H1 (cell line): ENCODE results near the gene CD96. TPM values are rescaled to one million over a fixed set of nuclear protein-coding genes. Genes with fewer than 3 reads are reported as not detected.
A peak's percentile ranks its signal among the peaks of the same experiment; 100 is the strongest.

Experiments
- CTCF ChIA-PET: fragments of 300-600 bp; sonication (Branson Sonifier 250); formaldehyde crosslinking; loops from one replicate; lab custom pipeline; 2021; ENCODE audit not compliant: partially characterized antibody; lab: Charles Lee
- POLR2A ChIA-PET: fragments of 300-600 bp; sonication (Branson Sonifier 250); formaldehyde crosslinking; loops from one replicate; lab custom pipeline; 2021; ENCODE audit warnings: inconsistent platforms; ENCODE audit not compliant: partially characterized antibody; lab: Charles Lee
- DNase-seq, 2 experiments: peaks; one replicate each; pipeline versions ENCODE4 v3.0.0 to v3.0.0-alpha.2; 2010 to 2022; ENCODE audit warnings: low spot score in 2 of 2, low read depth in 1 of 2, mixed read lengths in 1 of 2
- FAIRE-seq: peaks from 2 replicates; lab custom pipeline; 2011; peaks lifted over from hg19 to GRCh38; lab: Jason Lieb, UNC
- H2AFZ ChIP-seq: 2 replicates; pipeline ENCODE4 v1.8.1; 2012; ENCODE audit warnings: low read length, inconsistent platforms
- H2AK5ac ChIP-seq: 2 replicates; pipeline ENCODE4 v1.6.1; 2013; ENCODE audit warnings: low read depth, low read length
- H2BK120ac ChIP-seq: replicated peaks from 2 replicates; pipeline ENCODE3; 2013; ENCODE audit warnings: low read depth, low read length, inconsistent platforms
- H2BK12ac ChIP-seq: 2 replicates; pipeline ENCODE4 v1.6.1; 2013; ENCODE audit warnings: low read depth, low read length
- H2BK15ac ChIP-seq: 2 replicates; pipeline ENCODE4 v1.6.1; 2013; ENCODE audit warnings: low read length
- H2BK20ac ChIP-seq: 2 replicates; pipeline ENCODE4 v1.6.1; 2013; ENCODE audit warnings: low read length
- H2BK5ac ChIP-seq: 2 replicates; pipeline ENCODE4 v1.6.1; 2013; ENCODE audit warnings: low read depth, low read length
- H3K14ac ChIP-seq: 2 replicates; pipeline ENCODE4 v1.6.1; 2013; ENCODE audit warnings: inconsistent platforms; ENCODE audit not compliant: insufficient read length
- H3K18ac ChIP-seq: 2 replicates; pipeline ENCODE4 v1.6.1; 2013; ENCODE audit warnings: low read length; ENCODE audit errors: extremely low read depth
- H3K23ac ChIP-seq: 2 replicates; pipeline ENCODE4 v1.6.1; 2013; ENCODE audit warnings: inconsistent platforms; ENCODE audit not compliant: insufficient read length
- H3K23me2 ChIP-seq: 2 replicates; pipeline ENCODE4 v1.6.1; 2013; ENCODE audit warnings: low read depth, low read length
- H3K27ac ChIP-seq: 2 replicates; pipeline ENCODE4 v1.6.1; 2011; ENCODE audit warnings: low read depth, low read length, inconsistent platforms
- H3K27me3 ChIP-seq, 4 experiments: replicated peaks in 1 of 4; 1 replicate in 1 of 4; 2 replicates in 3 of 4; pipeline versions ENCODE4 v1.6.1 to v1.8.1; 2011 to 2013; ENCODE audit warnings: low read length in 3 of 4, mild to moderate bottlenecking in 3 of 4, inconsistent platforms in 2 of 4, mixed read lengths in 2 of 4, moderate library complexity in 1 of 4; ENCODE audit not compliant: control insufficient read depth in 3 of 4, insufficient read depth in 3 of 4; ENCODE audit errors: extremely low read depth in 1 of 4
- H3K36me3 ChIP-seq, 4 experiments: 2 replicates each; pipeline versions ENCODE4 v1.6.1 to v1.8.1; 2011 to 2013; ENCODE audit warnings: mild to moderate bottlenecking in 4 of 4, low read length in 3 of 4, moderate library complexity in 2 of 4, control low read depth in 1 of 4, inconsistent platforms in 1 of 4; ENCODE audit not compliant: insufficient read depth in 4 of 4, control insufficient read depth in 2 of 4
- H3K4ac ChIP-seq: replicated peaks from 2 replicates; pipeline ENCODE3; 2013; ENCODE audit warnings: low read length, low read depth, mixed read lengths, inconsistent platforms; ENCODE audit not compliant: insufficient read length
- H3K4me1 ChIP-seq, 4 experiments: replicated peaks in 1 of 4; 1 replicate in 1 of 4; 2 replicates in 3 of 4; pipeline versions ENCODE4 v1.6.1 to v1.8.1; 2011 to 2013; ENCODE audit warnings: low read length in 3 of 4, inconsistent platforms in 2 of 4, mixed read lengths in 1 of 4; ENCODE audit not compliant: insufficient read depth in 4 of 4, control insufficient read depth in 3 of 4
- H3K4me2 ChIP-seq, 2 experiments: 2 replicates each; pipeline versions ENCODE4 v1.6.1 to v1.8.1; 2011 to 2013; ENCODE audit warnings: low read depth in 2 of 2, low read length in 2 of 2, control low read depth in 1 of 2, inconsistent platforms in 1 of 2, mild to moderate bottlenecking in 1 of 2; ENCODE audit not compliant: insufficient read depth in 1 of 2
- H3K4me3 ChIP-seq, 4 experiments: fragments of 200-600, 300-600 bp in 1 of 4; sonication (generic), shearing (Covaris generic), sonication (Bioruptor Twin) in 1 of 4; 2 replicates each; pipeline versions ENCODE4 v1.5.1 to v1.8.1; 2011 to 2016; ENCODE audit warnings: low read length in 4 of 4, low read depth in 3 of 4, control low read depth in 2 of 4, inconsistent platforms in 2 of 4, mild to moderate bottlenecking in 2 of 4, mixed read lengths in 1 of 4, moderate library complexity in 1 of 4; ENCODE audit not compliant: insufficient read depth in 2 of 4; ENCODE audit errors: extremely low read depth in 1 of 4
- H3K56ac ChIP-seq: replicated peaks from 2 replicates; pipeline ENCODE3; 2013; ENCODE audit warnings: low read depth, mild to moderate bottlenecking, mixed read lengths, low read length, inconsistent platforms; ENCODE audit not compliant: insufficient read length
- H3K79me1 ChIP-seq: 2 replicates; pipeline ENCODE4 v1.6.1; 2013; ENCODE audit warnings: low read depth, low read length, control low read depth
- H3K79me2 ChIP-seq, 2 experiments: 2 replicates each; pipeline versions ENCODE4 v1.6.1 to v1.8.1; 2012 to 2013; ENCODE audit warnings: low read length in 2 of 2, mild to moderate bottlenecking in 2 of 2, inconsistent platforms in 1 of 2; ENCODE audit not compliant: insufficient read depth in 2 of 2, control insufficient read depth in 1 of 2
- H3K9ac ChIP-seq, 4 experiments: replicated peaks in 1 of 4; 1 replicate in 1 of 4; 2 replicates in 3 of 4; pipeline versions ENCODE4 v1.6.1 to v1.8.1; 2011 to 2013; ENCODE audit warnings: low read depth in 3 of 4, low read length in 3 of 4, control low read depth in 2 of 4, mild to moderate bottlenecking in 2 of 4, moderate library complexity in 2 of 4, inconsistent platforms in 1 of 4; ENCODE audit errors: extremely low read depth in 1 of 4
- H3K9me3 ChIP-seq, 2 experiments: 2 replicates each; pipeline versions ENCODE4 v1.6.1 to v1.8.1; 2012 to 2013; ENCODE audit warnings: mild to moderate bottlenecking in 2 of 2, moderate library complexity in 2 of 2, control low read depth in 1 of 2, inconsistent platforms in 1 of 2, low read depth in 1 of 2, low read length in 1 of 2, mixed read lengths in 1 of 2; ENCODE audit not compliant: insufficient read depth in 2 of 2
- H4K20me1 ChIP-seq, 2 experiments: replicated peaks in 1 of 2; 2 replicates each; pipeline versions ENCODE3 to v1.8.1; 2011 to 2013; ENCODE audit warnings: inconsistent platforms in 2 of 2, low read length in 2 of 2, mild to moderate bottlenecking in 1 of 2; ENCODE audit not compliant: insufficient read depth in 2 of 2, control insufficient read depth in 1 of 2
- H4K5ac ChIP-seq: 2 replicates; pipeline ENCODE4 v1.6.1; 2013; ENCODE audit warnings: low read length, low read depth, mixed read lengths, inconsistent platforms; ENCODE audit not compliant: insufficient read length
- H4K8ac ChIP-seq: 2 replicates; pipeline ENCODE4 v1.8.0; 2013; ENCODE audit warnings: mild to moderate bottlenecking, moderate library complexity, low read length, inconsistent platforms; ENCODE audit not compliant: insufficient read depth; ENCODE audit errors: extremely low read depth
- H4K91ac ChIP-seq: replicated peaks from 2 replicates; pipeline ENCODE3; 2013; ENCODE audit warnings: low read length, mixed read lengths, inconsistent platforms; ENCODE audit not compliant: insufficient read length
- ASH2L ChIP-seq: fragments of 200-600, 300-600 bp; sonication (generic); IDR thresholded peaks from one replicate; pipeline ENCODE4 v1.7.1; 2017; ENCODE audit warnings: low read length
- ATF3 ChIP-seq: IDR thresholded peaks from 2 replicates; pipeline ENCODE4 v1.6.1; 2011; ENCODE audit warnings: low read depth, mild to moderate bottlenecking, low read length; ENCODE audit not compliant: insufficient read depth
- BACH1 ChIP-seq: IDR thresholded peaks from 2 replicates; pipeline ENCODE4 v1.6.1; 2012; ENCODE audit warnings: low read length, improper control_type of control experiment
- CHD2 ChIP-seq: IDR thresholded peaks from 2 replicates; pipeline ENCODE4 v1.6.1; 2012; ENCODE audit warnings: low read length, improper control_type of control experiment
- CTBP2 ChIP-seq: IDR thresholded peaks from 2 replicates; pipeline ENCODE4 v1.7.0; 2011; ENCODE audit warnings: borderline replicate concordance, mild to moderate bottlenecking, moderate library complexity, mixed read lengths, low read length; ENCODE audit not compliant: insufficient read depth, insufficient read length
- HDAC6 ChIP-seq: IDR thresholded peaks from one replicate; pipeline ENCODE4 v1.7.1; 2012; ENCODE audit warnings: low read depth, mild to moderate bottlenecking, inconsistent platforms, low read length, moderate library complexity
- PHF8 ChIP-seq: fragments of 200-600 bp; sonication (generic); conservative IDR thresholded peaks from 2 replicates; pipeline ENCODE4 v1.7.1; 2012; ENCODE audit warnings: low read depth, mild to moderate bottlenecking, inconsistent platforms, low read length, moderate library complexity
- RAD21 ChIP-seq, 2 experiments: IDR thresholded peaks in 1 of 2; conservative IDR thresholded peaks in 1 of 2; 2 replicates each; pipeline ENCODE4 v1.6.1; 2011; ENCODE audit warnings: low read depth in 2 of 2, low read length in 2 of 2, improper control_type of control experiment in 1 of 2, inconsistent platforms in 1 of 2, mild to moderate bottlenecking in 1 of 2, moderate library complexity in 1 of 2
- SRF ChIP-seq: IDR thresholded peaks from 2 replicates; pipeline ENCODE4 v1.6.1; 2011; ENCODE audit warnings: mild to moderate bottlenecking, low read depth, low read length, moderate library complexity
- YY1 ChIP-seq: IDR thresholded peaks from 2 replicates; pipeline ENCODE4 v1.6.1; 2011; ENCODE audit warnings: low read depth, mild to moderate bottlenecking, low read length
- WGBS, 2 experiments: shearing (Covaris generic) in 1 of 2; methylation state at CpG; one replicate each; pipeline versions ENCODE4 v1.1.6 to v1.1.7; 2013 to 2015; ENCODE audit warnings: low lambda C conversion rate in 2 of 2, mixed read lengths in 2 of 2, inconsistent platforms in 1 of 2, low coverage in 1 of 2, missing lambda C conversion rate in 1 of 2; ENCODE audit not compliant: insufficient replicate concordance in 2 of 2, insufficient coverage in 1 of 2, insufficient read length in 1 of 2; ENCODE audit errors: extremely low coverage in 1 of 2, missing lambda C conversion rate in 1 of 2; 5-methylcytosine and 5-hydroxymethylcytosine counted together
- polyA plus RNA-seq, 7 experiments: library from polyadenylated mRNA; depleted of rRNA in 3 of 7; stranded (reverse) in 5 of 7; unstranded in 2 of 7; fragments of >200 nt in 5 of 7; fragments of 200-250 nt in 2 of 7; gene quantifications; 1 replicate in 5 of 7; 2 replicates in 1 of 7; 4 replicates in 1 of 7; pipeline versions ENCODE4 v1.2.1 to v1.2.3, GENCODE V29; 2011 to 2013; ENCODE audit warnings: missing spikeins in 2 of 7, mixed read lengths in 2 of 7
- total RNA-seq: library from RNA; stranded (reverse); fragmentation: NEBNext Ultra II Directional; extraction: Animal tissue kit (Norgen Biotek cat#: 25700); gene quantifications from 2 replicates; pipeline ENCODE4 v1.2.1, GENCODE V29; 2021
- TF ChIP-seq, protein P1 (sequence below): IDR thresholded peaks from 2 replicates; pipeline ENCODE4 v1.6.1; 2011; ENCODE audit warnings: low read length, improper control_type of control experiment
- TF ChIP-seq, protein P2 (sequence below): IDR thresholded peaks from 2 replicates; pipeline ENCODE4 v1.6.1; 2012; ENCODE audit warnings: inconsistent platforms

The CD96 gene
- total and polyA plus RNA-seq, 2 of the 8 experiments (the other 6 are each of a cell fraction or from before 2014, with no cell fraction given), result not detected

DNA sequence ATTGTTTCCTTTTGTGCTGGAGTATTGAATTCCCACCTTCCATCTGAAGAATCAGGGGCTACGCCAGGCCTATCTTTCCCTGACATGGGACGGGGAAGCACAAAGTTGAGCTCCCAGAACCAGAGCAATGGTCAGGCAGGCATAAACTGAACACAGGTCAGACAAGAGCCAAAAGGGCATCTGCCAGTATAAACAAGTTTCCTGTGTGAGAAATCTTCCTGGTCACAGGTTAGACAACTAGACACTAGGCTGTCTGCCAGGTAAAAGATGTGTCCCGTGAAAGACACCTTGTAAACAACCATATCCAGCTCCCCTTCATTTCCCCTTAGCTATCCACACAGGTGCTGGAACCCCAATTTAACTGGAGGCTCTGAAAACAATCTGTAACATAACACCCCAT, 44.0 kb upstream of the CD96 start:
- Histone ChIP-seq H2BK15ac (no peak overlapping the region), H3K36me3 (no peaks in the 10 kb centered on the region), H2BK5ac (no peak overlapping the region), H3K4ac (no peak overlapping the region), H3K23me2 (no peaks in the 10 kb centered on the region), H3K23ac (no peak overlapping the region), H2BK12ac (no peak overlapping the region), H3K4me3 (no peak overlapping the region), H3K27me3 (no peaks in the 10 kb centered on the region), H4K91ac (no peak overlapping the region), H3K9me3 (no peaks in the 10 kb centered on the region), H2BK20ac (no peak overlapping the region), H3K18ac (no peak overlapping the region), H2AFZ (0 out of 2 replicates have a peak overlapping the region, but pooled peaks have one; percentile 6), H4K5ac (no peak overlapping the region), H2BK120ac (no peak overlapping the region), H4K20me1 (no peaks in the 10 kb centered on the region), H3K79me1 (no peaks in the 10 kb centered on the region), H3K4me1 (no peaks in the 10 kb centered on the region), H3K4me2 (no peak overlapping the region), H3K9ac (no peak overlapping the region), H2AK5ac (no peak overlapping the region), H3K56ac (no peak overlapping the region), H4K8ac (no peak overlapping the region), H3K79me2 (no peaks in the 10 kb centered on the region), H3K14ac (no peak overlapping the region), H3K27ac (no peak overlapping the region)
- 91% methylated on average over 3 of the region's 3 CpGs; no CpG with 5 or more reads in 1 of the 2 experiments for WGBS, 2 experiments
- ChIA-PET CTCF (no interaction called here), POLR2A (no interaction called here)
- FAIRE-seq (no peak), DNase-seq (no peak)
- no peak for TF ChIP-seq RAD21 (IDR thresholded peaks at IDR 0.05 in 1 of 2, conservative IDR thresholded peaks at IDR 0.05 in 1 of 2; ENCODE audit: low read depth in 2 of 2, low read length in 2 of 2)
- TF ChIP-seq BACH1, result no peak
- TF ChIP-seq YY1, result no peak
- TF ChIP-seq ASH2L, result no peak
- no peak for TF ChIP-seq CTBP2
- TF ChIP-seq HDAC6, result no peak
- TF ChIP-seq ATF3, result no peak
- TF ChIP-seq, protein P1, sequence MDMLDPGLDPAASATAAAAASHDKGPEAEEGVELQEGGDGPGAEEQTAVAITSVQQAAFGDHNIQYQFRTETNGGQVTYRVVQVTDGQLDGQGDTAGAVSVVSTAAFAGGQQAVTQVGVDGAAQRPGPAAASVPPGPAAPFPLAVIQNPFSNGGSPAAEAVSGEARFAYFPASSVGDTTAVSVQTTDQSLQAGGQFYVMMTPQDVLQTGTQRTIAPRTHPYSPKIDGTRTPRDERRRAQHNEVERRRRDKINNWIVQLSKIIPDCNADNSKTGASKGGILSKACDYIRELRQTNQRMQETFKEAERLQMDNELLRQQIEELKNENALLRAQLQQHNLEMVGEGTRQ, result no peak
- TF ChIP-seq PHF8, result no peak
- TF ChIP-seq CHD2, result no peak
- TF ChIP-seq, protein P2, sequence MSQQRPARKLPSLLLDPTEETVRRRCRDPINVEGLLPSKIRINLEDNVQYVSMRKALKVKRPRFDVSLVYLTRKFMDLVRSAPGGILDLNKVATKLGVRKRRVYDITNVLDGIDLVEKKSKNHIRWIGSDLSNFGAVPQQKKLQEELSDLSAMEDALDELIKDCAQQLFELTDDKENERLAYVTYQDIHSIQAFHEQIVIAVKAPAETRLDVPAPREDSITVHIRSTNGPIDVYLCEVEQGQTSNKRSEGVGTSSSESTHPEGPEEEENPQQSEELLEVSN, result no peak
- TF ChIP-seq SRF, result no peak
